Type B pancreatic cell (in vitro differentiated cells): ENCODE data around the gene APEX1. TPM values are rescaled to one million over a fixed set of nuclear protein-coding genes. Genes with fewer than 3 reads are reported as not detected.
"Not testable (repeated sequence)": the region's sequence is repeated elsewhere in the genome, so short reads cannot be mapped to it uniquely, and the experiment has no call there.

Source experiments
- DNase-seq: peaks from one replicate; pipeline ENCODE4 v3.0.0; 2021; ENCODE audit warnings: mixed read lengths; ENCODE audit not compliant: unreplicated experiment; ENCODE audit errors: extremely low spot score
- H3K27ac Mint-ChIP-seq: 2 replicates; pipeline ENCODE4 v1.8.0; 2021; ENCODE audit warnings: mild to moderate bottlenecking, mixed read lengths
- H3K27me3 Mint-ChIP-seq: 2 replicates; pipeline ENCODE4 v1.8.0; 2021; ENCODE audit warnings: mixed read lengths
- H3K36me3 Mint-ChIP-seq: 2 replicates; pipeline ENCODE4 v1.8.0; 2021; ENCODE audit warnings: mixed read lengths
- H3K4me1 Mint-ChIP-seq: one replicate; pipeline ENCODE4 v1.8.0; 2021; ENCODE audit warnings: mixed read lengths; ENCODE audit not compliant: unreplicated experiment
- H3K4me3 Mint-ChIP-seq: 2 replicates; pipeline ENCODE4 v1.8.0; 2021; ENCODE audit warnings: mild to moderate bottlenecking, mixed read lengths
- H3K9me3 Mint-ChIP-seq: 2 replicates; pipeline ENCODE4 v1.8.0; 2021; ENCODE audit warnings: mixed read lengths
- CTCF ChIP-seq: fragments of 200-600 bp; sonication (generic); conservative IDR thresholded peaks from 2 replicates; pipeline ENCODE4 v1.5.0; 2021; ENCODE audit warnings: antibody characterized with exemption, mild to moderate bottlenecking
- total RNA-seq: library from RNA; stranded (reverse); gene quantifications from 2 replicates; pipeline ENCODE4 v1.2.1, GENCODE V29; 2021; ENCODE audit warnings: low replicate concordance

The APEX1 gene
- total RNA-seq, 1 donor from 2014 or later, result 319 TPM

GRCh38 chr14:20499881-20500280 lies 44.9 kb downstream of the APEX1 start:
- Mint-ChIP-seq H3K4me3 (no peak overlapping the region), H3K9me3 (peaks cover 3% of the 10 kb centered on the region), H3K36me3 (no peaks in the 10 kb centered on the region), H3K27ac (no peak overlapping the region), H3K4me1 (peaks cover 14% of the 10 kb centered on the region), H3K27me3 (no peaks in the 10 kb centered on the region)
- no peak for DNase-seq
- TF ChIP-seq CTCF, result no peak

GRCh38 chr14:20501346-20501745 lies 46.3 kb downstream of the APEX1 start:
- no peak for TF ChIP-seq CTCF
- Mint-ChIP-seq H3K27me3 (no peaks in the 10 kb centered on the region), H3K36me3 (no peaks in the 10 kb centered on the region), H3K27ac (no peak overlapping the region), H3K4me1 (peaks cover 14% of the 10 kb centered on the region), H3K9me3 (no peaks in the 10 kb centered on the region), H3K4me3 (no peak overlapping the region)
- no peak for DNase-seq

GRCh38 chr14:20503898-20504297 lies 48.9 kb downstream of the APEX1 start:
- TF ChIP-seq CTCF, result no peak
- Mint-ChIP-seq H3K27me3 (no peaks in the 10 kb centered on the region), H3K36me3 (no peaks in the 10 kb centered on the region), H3K4me1 (peaks cover 10% of the 10 kb centered on the region), H3K27ac (no peak overlapping the region), H3K9me3 (no peaks in the 10 kb centered on the region), H3K4me3 (no peak overlapping the region)
- DNase-seq, result no peak

GRCh38 chr14:20506276-20506675 lies 51.2 kb downstream of the APEX1 start:
- not testable (repeated sequence) for H3K27ac Mint-ChIP-seq, H3K4me3 Mint-ChIP-seq, H3K36me3 Mint-ChIP-seq, H3K4me1 Mint-ChIP-seq, H3K27me3 Mint-ChIP-seq, H3K9me3 Mint-ChIP-seq, DNase-seq

- not testable (repeated sequence) for DNase-seq, H3K9me3 Mint-ChIP-seq, H3K27me3 Mint-ChIP-seq, H3K27ac Mint-ChIP-seq, H3K4me3 Mint-ChIP-seq, H3K4me1 Mint-ChIP-seq, H3K36me3 Mint-ChIP-seq
Measured at GRCh38 chr14:20506752-20507151, 51.7 kb downstream of the APEX1 start.

Other genes with a start within 250 kb of the APEX1 start
- not detected in 2 replicates for gene OR11H6, start 231.5 kb upstream of the APEX1 start, total RNA-seq
- gene OR11H7, start 226.2 kb upstream of the APEX1 start, total RNA-seq, result not detected in 2 replicates
- gene OR11H4, start 215.9 kb upstream of the APEX1 start, total RNA-seq, result not detected in 2 replicates
- gene TTC5, start 149.3 kb upstream of the APEX1 start, total RNA-seq, result 21.0 and 26.3 TPM in 2 replicates
- gene CCNB1IP1, start 121.9 kb upstream of the APEX1 start, total RNA-seq, result 76.5 and 95.9 TPM in 2 replicates
- gene PARP2, start 111.6 kb upstream of the APEX1 start, total RNA-seq, result 25.5 and 36.3 TPM in 2 replicates
- 23.1 and 25.1 TPM in 2 replicates for gene TEP1, start 41.7 kb upstream of the APEX1 start, total RNA-seq
- gene KLHL33, start 19.1 kb upstream of the APEX1 start, total RNA-seq, result not detected in 2 replicates
- 37.4 and 57.1 TPM in 2 replicates for gene OSGEP, start 414 bp upstream of the APEX1 start, total RNA-seq
- gene PIP4P1, start 6.2 kb downstream of the APEX1 start, total RNA-seq, result 38.4 and 44.8 TPM in 2 replicates
- 36.9 and 66.3 TPM in 2 replicates for gene PNP, start 14.2 kb downstream of the APEX1 start, total RNA-seq
- gene RNASE10, start 50.3 kb downstream of the APEX1 start, total RNA-seq, result 0.88 and 0.94 TPM in 2 replicates
- not detected in 2 replicates for gene RNASE9, start 105.8 kb downstream of the APEX1 start, total RNA-seq
- gene RNASE11, start 132.8 kb downstream of the APEX1 start, total RNA-seq, result not detected in 2 replicates
- gene RNASE12, start 136.2 kb downstream of the APEX1 start, total RNA-seq, result not detected in 2 replicates
- not detected in 2 replicates for gene OR6S1, start 186.5 kb downstream of the APEX1 start, total RNA-seq
- 10.5 and 19.3 TPM in 2 replicates for gene RNASE4, start 229.3 kb downstream of the APEX1 start, total RNA-seq
- 24.5 and 43.0 TPM in 2 replicates for gene ANG, start 233.5 kb downstream of the APEX1 start, total RNA-seq